ENCODE results near the gene CFAP20DC.
"Not testable (repeated sequence)": the region's sequence is repeated elsewhere in the genome, so short reads cannot be mapped to it uniquely, and the experiment has no call there.

CFAP20DC gene

DNA sequence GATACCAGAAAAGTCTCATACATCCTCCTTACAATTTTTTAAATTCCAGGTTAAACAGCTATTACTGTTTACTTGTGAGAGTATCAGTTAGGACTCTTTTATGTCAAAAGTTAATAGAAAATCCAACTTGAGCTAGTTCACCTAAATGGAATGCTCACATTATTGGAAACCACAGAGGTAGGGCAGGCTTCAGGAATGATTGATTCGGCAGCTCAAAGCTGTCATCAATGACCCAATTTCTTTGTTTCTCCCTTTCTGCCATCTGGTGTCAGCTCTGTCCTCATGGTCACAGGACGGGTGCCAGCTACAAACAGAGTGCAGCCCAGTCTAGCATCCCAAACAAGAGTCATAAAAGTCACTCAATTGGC is 32.2 kb downstream of the CFAP20DC start:
- no peak for DNase-seq (ENCODE audit: low read depth)

DNA sequence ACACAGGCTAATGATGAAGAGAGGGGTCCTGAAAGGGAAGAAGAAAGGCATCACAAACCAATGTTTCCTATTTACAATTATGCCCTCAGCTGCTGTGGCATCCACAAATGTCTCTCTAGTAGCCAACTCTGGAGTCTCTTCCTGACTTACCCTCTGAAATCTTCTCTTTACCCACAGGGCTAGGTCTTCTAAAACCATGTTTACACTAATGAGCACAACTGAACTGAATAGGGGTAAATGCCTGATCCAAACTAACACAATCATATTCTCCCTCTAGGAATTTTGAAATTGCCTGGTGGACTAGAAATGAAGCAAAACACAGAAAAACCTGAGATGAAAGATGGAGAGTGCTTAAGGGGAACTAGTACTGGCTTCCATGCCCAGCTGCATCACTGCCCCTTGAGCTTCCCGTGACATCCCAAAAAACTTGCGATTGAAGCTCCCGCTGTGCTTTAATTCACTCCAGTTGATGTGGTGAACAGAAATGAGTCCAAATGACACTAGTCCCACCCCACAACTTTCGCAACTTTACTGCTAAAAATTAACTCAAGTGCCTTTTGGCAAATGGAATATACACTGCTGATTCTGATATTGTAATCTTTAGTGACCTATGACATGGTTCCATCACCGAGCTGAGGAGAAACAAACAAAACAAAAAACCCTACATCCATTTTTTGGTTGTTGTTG is 32.8 kb downstream of the CFAP20DC start:
- DNase-seq (ENCODE audit: low read depth) = no peak

DNA sequence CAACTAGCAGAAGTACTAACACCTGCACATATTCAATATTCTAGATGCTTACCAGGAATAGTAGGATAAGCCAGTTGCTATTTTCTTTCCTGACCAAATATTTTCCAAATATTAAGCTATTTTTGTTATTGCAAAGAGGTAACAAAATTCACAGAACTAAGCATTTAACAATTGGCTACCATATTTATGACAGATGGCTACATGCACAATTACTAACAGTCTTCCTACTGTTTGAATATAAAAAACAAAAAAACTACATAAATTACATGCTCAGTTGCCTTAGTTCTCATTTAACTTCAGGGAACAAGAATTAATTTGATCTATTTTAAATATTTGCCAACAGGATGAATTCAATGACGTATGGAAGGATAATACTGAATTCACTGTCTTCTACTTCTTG is 36.2 kb downstream of the CFAP20DC start:
- no peak for DNase-seq (ENCODE audit: low read depth)

DNA sequence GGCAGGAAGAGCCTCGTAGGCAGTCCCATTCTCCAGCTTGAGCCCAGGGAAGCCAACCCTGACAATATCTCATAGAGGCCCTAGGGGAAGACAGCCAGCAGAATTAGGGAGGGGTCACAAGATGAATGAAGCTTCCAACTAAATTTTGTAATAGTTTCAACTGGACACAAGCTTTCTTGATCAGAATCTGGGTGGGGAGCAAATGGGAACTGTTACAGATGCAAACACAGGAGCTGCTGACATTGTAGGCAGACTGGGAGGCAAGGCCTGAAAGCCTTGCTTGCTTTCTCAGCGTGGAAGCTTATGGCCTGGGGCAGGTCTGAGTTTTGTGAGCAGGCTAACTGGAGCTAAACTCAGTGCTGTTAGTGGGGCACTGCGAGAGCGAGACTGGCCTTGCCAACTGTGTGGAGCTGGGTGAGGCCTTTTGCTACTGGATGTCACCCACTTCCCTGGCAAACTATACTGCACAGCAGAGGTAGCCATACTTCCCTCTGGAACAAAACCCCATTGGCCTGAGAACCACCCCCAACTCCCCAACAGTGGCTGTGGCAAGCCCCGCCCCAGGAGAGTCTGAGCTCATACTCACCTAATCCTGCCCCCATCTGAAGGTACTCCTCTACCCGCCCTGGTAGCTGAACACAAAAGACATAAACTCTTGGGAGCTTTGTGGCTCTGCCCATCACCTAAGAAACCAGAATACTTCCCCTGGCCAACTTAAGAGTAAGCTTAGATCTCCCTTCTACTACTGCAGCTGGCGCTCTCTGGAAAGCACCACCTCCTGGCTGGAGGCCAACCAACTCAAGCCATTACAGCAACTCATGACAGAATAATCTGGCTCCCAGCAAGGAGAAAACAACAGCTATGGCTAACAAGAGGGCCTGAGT is 42.9 kb downstream of the CFAP20DC start:
- DNase-seq (ENCODE audit: low read depth) = no peak

DNA sequence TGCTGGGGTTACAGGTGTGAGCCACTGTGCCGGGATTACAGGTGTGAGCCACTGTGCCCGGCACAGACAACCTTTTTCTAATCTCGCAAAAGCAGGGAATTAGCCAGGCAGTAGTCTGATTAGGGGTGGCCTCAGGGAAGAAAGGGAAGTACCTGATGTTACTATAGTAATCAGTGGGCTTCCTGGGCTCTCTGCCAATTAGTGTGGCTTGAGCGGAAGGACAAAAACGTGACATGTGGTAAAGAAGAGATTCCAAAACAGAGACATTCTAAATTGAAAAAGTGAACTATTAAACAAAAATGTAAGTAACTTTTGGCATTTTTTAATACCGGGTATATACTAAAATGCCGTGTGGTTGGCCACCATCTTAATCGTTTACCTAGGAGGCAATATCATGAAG is 48.1 kb downstream of the CFAP20DC start:
- DNase-seq (ENCODE audit: low read depth) = no peak

DNA sequence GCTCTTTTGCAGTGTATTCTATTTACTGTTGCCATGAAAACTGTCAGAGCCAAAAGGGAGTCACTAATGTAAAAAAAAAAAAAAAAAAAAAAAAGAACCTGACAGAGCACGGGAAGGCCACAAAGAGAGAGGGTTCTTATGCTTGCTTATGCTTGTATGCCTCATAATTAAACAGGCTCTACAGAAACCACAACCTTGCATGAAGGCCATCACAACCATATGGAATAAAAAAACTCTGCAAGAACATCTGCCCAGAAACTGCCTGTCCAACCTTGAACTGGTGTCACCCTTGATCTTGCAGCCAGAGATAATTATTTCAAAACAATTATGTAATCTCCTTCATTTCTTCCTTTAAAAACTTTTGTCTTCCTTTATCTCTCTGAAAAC is 50.1 kb downstream of the CFAP20DC start:
- DNase-seq (ENCODE audit: low read depth) = no peak

DNA sequence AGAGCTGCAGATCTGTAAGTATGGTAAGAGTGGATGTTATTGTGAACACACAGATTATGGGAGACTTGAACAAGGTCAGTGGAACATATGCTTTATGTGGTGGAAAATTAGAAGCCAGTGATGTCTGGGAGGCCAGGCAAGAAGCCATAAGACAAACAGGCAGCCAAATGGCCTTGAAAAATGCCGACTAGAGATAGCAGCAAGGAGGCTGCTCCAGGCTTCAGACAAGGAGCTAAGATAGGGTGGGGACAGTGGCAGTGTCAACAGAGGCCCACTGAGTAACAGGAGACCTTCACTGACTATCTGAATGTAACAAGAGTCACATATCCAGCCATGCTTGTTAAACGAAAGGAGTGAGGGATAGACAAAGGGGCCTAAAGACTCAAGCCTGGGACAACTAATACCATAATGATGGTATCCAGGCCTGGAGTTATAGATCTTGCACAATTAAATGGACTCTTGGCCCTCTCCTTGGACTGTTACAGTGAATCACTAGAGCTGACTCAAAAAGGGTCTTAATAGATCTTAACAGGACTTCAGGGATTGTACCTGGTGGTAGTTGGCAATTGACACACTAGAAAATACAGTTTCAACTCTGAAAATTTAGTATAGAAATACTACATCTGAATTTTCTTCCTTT is 50.6 kb downstream of the CFAP20DC start:
- DNase-seq (ENCODE audit: low read depth) = no peak

DNA sequence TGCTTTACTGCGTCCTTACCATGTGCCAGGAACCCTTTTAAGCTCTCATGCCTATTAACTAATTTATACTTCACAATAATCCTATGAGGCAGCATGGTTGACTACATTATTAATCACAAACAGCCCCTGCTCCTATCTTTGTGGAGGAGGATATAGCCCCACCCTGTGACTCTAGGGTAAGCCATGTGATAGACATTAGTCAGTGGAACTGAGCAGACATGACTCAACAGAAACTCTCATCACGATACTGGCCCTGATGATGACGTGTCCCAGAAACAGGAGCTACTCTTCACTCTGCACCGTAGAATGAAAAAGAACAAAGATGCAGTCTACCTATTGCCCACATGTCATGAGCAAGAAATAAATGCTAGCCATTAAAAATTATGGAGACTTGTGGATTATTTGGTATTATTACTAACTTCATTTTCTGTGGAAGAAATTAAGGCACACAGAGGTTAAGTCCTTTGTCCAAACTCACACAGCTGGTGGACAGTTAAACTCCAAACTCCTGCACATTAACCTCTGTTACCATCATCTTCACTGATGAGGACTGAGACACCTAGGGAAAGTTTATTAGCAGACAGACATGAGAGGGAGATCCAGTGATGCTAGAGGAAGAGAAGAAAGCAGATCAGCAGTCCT is 51.2 kb downstream of the CFAP20DC start:
- DNase-seq (ENCODE audit: low read depth) = no peak

DNA sequence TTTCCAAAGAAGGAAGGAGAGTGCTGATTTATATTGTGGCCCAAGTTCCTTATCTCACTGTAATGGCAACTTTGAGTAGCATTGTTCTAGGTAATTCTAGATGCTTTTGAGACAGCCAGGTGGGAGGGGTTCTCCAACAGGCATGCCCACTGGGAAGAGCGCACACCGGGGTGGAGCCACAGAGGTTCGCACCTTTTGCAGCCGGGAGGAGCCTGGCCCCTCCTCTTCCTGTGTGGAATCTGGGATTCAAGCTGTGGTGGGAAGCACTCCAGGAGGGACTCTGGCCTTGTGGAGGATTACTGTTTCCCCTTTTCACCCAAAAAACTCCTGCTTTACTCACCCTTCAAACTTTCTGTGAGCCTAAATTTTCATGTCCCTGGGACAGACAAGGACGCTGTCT is 53.1 kb downstream of the CFAP20DC start:
- no peak for DNase-seq (ENCODE audit: low read depth)

DNA sequence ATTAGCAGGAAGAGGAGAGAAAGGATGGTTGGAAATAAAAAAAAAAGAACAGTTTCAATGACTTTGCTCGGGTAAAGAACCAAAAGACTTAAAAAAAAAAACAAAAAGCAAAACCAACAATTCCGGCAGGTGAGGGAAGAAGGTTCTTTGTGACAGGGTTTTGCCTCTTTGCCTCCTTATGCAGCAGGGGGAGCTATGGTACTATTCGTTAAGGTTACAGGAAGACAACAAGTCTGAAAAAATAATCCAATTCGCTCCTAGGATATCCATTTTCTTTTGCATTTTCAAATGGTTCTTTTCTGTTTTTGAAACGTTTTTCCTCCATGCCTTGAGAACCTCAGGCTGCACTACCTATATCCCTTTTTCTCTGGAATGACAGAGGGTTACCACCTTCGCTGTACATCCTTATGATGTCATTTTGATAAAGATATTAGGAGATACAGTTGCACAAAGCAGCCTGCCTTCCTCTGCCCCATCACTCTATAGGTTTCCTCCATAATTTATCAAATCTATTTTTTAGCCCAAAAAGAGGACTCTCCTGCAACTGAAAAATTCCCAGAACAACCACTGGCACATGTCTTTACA is 55.0 kb downstream of the CFAP20DC start:
- DNase-seq (ENCODE audit: low read depth) = no peak

DNA sequence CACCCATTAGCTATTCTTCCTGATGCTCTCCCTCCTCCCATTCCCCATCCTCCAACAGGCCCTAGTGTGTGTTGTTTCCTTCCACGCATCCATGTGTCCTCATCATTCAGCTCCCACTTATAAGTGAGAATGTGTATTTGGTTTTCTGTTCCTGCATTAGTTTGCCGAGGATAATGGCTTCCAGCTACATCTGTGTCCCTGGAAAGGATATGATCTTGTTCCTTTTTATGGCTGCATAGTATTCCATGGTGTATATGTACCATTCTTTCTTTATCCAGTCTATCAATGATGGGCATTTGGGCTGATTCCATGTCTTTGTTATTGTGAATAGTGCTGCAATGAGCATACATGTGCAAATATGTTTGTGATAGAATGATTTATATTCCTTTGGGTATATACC is 56.3 kb downstream of the CFAP20DC start:
- no peak for DNase-seq (ENCODE audit: low read depth)

DNA sequence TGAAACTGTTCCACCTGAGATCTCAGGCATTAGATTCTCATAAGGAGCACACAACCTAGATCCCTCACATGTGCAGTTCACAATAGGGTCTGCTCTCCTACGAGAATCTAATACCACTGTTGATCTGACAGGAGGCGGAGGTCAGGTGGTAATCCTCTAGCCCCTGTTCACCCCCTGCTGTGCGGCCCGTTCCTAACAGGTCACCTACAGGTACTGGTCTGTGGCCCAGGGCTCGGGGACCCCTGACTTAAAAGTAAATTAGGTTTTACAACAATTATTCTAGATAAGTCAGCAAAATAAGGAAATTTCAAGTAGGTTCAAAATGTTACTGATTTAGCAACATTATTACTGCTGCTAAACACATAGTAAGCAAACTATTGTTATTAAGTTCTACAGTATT is 58.2 kb downstream of the CFAP20DC start:
- DNase-seq (ENCODE audit: low read depth) = no peak

DNA sequence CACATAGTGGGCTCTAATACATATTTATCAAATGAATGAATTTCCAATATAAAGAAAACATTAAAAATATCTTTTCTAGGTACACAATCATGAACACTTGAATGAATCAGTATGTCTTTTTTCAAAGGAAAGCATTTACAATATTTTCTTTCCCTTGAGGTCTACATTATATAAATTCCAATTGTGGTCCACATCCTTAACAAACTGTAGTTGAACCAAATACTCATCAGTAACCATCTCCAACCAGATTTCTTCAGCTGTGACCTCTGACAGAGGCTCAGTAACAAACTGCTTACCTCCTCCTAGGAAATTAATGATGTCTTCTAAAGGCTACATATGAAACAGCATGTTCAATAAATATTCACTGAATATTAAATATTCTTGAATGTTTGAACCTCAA is 58.8 kb downstream of the CFAP20DC start:
- DNase-seq (ENCODE audit: low read depth) = no peak

DNA sequence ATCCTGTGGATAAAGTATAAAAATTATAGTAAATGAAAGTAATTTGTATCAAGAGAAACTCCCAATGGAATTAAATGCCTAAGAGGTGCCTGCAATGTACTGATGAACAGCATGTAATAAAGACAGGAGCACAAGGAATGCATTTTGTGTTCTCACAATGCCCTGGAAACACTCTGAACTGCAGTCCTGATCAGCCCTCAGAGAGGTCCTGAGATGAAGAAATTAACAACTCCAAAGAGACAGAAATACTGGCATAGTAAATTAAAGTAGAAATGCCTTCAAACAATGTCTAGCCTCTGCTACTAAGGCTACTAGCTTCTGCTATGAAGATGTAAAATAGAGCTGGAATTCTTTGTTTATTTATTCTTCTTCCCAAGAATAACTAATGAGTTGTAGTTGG is 59.9 kb downstream of the CFAP20DC start:
- DNase-seq (ENCODE audit: low read depth) = no peak

DNA sequence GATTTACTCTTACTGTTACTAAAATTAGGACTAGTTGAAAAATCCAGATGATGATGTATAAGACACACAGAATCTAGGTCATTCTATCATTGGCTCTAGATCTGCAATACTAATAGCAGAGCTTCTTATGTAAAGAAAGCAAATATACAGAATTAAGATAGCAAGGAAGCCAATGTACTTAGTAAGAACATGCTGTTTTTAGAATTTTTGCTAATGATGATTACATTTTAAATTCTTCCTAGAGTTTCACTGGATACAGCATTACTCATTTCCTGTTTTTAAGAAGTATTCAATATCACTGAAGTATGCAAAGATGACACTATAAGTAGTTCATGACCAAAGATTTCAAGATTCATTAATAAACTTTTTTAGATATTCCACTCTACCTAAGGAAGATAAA is 60.7 kb downstream of the CFAP20DC start:
- DNase-seq (ENCODE audit: low read depth) = no peak

DNA sequence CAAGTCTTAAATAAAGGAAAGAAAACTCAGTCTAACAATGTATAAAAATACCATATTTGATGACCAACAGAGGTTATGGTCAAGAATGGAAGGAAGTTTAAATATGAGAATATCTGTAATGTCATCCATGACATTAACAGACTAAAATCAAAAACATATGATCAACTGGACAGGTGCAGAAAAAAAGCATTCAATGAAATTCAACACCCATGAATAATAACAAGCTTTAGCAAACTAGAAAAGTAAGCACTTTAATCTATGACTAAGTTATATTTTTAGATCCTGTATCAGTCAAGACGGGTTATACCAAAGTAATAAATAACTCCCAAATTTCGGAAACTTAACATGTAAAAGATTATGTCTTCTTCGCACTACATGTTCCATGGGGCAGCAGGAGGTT is 61.8 kb downstream of the CFAP20DC start:
- no peak for DNase-seq (ENCODE audit: low read depth)

DNA sequence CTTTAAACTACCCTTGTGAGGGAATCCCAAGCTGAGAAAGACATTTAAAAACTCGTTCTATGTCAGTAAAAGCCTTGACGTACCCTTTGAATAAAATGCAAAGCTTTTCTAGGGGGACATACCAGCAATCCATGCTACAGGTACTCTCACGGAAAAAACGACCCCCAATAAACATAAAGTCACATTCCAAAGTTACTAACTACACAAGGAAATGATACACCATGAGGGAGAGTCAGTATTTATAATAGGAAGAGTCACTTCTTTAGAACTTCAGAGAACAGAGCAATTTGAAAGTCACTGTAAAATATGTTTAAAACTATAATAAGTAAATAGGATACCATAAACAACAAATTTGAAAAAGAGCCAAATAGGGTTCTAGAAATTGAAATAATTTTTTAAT is 63.2 kb downstream of the CFAP20DC start:
- no peak for DNase-seq (ENCODE audit: low read depth)

DNA sequence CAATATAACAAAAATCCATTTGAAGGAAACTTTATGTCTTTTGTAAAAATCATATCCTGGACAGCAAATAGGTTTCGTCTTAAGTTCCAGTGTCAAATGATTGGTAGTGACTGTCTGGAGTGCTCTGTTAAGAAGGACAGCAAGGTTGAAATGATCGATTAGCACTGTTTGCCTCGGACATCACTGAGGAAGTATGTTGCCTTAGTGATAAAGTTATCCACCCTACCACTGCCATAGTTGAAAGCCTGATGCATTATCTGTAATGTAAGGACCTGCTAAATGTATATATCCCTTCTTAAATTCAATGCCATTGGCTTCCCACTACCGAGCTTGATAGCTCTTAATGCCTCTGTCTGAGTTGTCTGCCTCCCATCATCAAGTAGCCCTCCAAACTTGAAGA is 70.0 kb downstream of the CFAP20DC start:
- no peak for DNase-seq (ENCODE audit: low read depth)

DNA sequence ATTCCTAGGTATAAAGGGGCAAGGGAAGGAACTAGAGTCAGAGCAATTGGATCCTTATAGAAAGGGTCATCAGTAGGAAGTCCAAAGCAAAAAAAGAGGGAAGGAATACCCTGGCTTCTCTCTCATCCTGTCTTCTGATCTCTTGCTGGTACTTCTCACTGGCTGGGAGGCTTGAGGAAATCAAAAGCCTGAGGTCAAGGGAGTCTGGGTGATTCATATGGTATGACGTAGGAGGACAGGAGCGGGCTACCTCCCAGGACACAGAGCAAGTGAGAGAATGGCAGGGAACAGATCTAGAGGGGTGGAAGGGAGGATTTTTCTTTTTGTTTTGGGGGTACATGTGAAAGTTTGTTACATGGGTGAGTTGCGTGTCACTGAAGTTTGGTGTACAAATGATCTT is 76.0 kb downstream of the CFAP20DC start:
- DNase-seq (ENCODE audit: low read depth) = no peak

DNA sequence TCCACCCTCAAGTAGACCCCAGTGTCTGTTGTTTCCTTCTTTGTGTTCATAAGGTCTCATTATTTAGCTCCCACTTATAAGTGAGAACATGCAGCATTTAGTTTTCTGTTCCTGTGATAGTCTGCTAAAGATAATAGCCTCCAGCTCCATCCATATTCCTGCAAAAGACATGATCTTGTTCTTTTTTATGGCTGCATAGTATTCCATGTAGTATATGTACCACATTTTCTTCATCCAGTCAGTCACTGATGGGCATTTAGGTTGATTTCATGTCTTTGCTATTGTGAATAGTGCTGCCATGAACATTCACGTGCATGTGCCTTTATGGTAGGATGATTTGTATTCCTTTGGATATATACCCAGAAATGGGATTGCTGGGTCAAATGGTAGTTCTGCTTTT is 82.0 kb downstream of the CFAP20DC start:
- DNase-seq (ENCODE audit: low read depth) = not testable (repeated sequence)

DNA sequence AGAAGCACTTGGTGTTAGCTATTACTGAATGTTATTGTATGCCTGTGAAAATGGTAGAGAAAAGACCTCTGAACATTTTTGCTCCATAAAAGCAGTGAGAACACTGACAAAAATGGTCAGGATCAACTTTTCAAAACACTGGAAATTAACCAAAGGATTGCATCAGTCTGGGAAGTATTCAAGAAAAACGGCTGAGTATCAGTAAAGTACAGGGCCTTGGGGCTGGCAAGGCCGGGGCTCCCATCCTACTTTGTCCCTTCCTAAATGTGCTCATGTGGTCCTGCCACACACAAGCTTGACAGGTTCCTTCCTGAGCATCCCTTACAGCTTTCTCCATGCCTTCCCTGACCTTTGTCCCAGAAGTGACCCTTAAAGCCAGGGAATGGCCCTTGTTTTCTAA is 84.0 kb downstream of the CFAP20DC start:
- DNase-seq (ENCODE audit: low read depth) = no peak

DNA sequence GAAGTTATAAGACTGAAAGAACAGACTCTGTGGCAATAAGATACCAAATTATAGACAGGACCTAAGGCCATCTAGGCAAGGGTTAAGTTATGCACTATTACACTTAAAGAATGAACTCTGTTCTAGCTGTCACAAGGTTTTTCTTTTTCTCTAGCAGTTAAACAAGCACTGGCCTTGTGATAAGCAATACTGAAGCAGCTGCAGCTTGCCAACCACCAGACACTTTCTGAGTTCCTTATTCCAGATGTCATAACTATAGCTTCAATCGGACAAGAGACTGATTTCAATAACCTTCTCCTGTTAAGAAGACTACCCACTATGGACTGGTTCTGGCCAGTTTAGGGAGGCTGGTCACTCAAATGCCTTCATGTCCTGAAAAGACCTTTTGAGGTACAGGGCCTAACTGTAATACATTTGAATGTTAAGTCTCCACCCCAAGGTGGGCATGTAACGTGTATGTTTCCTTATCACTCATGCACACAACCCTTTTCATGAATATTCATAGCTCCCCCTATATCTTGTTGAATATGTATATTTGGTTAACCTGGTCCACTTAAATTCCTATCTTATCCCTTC is 85.8 kb downstream of the CFAP20DC start:
- DNase-seq (ENCODE audit: low read depth) = no peak
